ENCODE results near the gene SCN5A.

Gene SCN5A

GRCh38 chr3:38588371-38588971, 61.0 kb downstream of the SCN5A start:
- DNase-seq = no peak
- no peak overlapping the region for H3K4me3 Mint-ChIP-seq
- no peak overlapping the region for H3K27ac Mint-ChIP-seq
- peaks cover 3% of the 10 kb centered on the region for H3K27me3 Mint-ChIP-seq
- no peaks in the 10 kb centered on the region for H3K36me3 Mint-ChIP-seq (ENCODE audit: low read depth)
- no peaks in the 10 kb centered on the region for H3K9me3 Mint-ChIP-seq
- no peaks in the 10 kb centered on the region for H3K4me1 Mint-ChIP-seq
- no peak for ATAC-seq

DNA sequence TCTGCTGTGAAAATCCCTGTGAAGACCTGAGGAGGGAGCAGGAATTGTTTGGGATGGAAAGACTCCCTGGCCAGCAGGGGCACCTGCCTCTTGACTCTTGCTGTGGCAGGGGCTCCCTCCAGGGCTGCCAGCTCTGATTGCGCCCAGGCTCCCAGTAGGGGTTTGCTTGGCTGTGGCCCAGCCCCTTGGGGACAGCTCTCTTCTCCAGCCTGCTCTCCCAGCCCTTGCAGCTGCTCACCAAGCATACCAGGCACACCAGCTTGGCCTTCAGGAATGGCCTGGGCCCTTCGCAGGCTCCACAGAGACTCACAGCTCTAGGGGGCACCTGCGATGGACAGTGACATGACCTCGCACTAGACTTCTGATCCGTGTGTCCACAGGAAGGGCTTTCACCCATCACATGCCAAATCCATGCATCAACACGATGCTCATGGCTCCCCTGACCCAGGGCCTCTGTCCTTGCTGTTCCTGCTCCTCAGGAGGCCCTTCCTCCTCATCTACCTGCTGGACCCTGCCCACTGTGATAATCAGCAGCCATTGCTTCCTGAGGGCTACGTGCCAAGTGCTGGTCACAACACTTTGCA, 61.8 kb downstream of the SCN5A start:
- Mint-ChIP-seq H3K9me3 (no peaks in the 10 kb centered on the region), H3K4me1 (no peaks in the 10 kb centered on the region), H3K4me3 (no peak overlapping the region), H3K36me3 (ENCODE audit: low read depth) (no peaks in the 10 kb centered on the region), H3K27ac (no peak overlapping the region), H3K27me3 (peaks cover 3% of the 10 kb centered on the region)
- DNase-seq (no peak), ATAC-seq (no peak)

DNA sequence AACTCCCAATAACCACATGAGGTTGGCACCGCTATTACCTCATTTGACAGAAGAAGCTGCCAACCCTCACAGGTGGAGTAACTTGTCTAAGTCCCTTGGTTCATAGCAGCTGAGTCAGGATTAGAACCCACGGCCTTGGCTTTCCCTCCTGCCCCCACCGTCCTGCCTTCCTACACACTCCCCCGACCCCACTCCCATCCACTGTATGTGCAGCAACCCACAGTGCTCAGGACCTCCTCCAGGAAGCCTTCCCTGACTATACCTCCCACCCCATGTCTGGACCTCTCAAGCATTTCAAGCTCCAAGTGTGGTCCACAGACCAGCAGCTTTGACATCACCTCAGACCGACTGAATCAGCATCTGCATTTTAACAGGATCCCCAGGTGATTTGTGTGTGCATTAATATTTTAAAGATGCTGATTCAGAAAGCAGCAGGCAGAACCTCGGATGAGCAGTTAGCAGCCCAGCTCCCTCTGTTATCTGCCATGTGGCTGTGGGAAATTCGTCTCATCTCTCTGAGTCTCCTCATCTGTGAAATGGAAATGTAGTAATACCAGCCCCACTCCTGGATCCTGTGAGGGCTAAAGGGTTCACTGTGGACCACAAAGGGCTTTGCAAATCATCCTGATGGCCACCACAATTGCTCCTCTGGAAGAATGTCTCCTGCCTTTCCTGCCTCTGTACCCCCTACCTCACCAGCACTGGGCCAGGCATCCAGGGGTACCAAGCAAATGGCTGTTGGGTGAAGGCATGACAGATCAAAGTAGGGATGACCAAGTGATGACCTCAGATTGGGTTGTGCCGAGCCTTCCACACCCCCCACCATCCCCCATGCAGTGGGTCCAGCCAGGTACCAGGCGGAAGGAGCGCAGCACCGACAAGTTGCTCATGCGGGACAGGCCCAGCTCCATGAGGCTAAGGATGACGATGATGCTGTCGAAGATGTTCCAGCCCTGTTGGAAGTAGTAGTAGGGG, 62.7 kb downstream of the SCN5A start:
- H3K9me3 Mint-ChIP-seq = no peaks in the 10 kb centered on the region
- no peaks in the 10 kb centered on the region for H3K36me3 Mint-ChIP-seq (ENCODE audit: low read depth)
- H3K4me3 Mint-ChIP-seq = no peak overlapping the region
- peaks cover 3% of the 10 kb centered on the region for H3K27me3 Mint-ChIP-seq
- DNase-seq = no peak
- ATAC-seq = no peak
- H3K27ac Mint-ChIP-seq = no peak overlapping the region
- H3K4me1 Mint-ChIP-seq = no peaks in the 10 kb centered on the region

- Mint-ChIP-seq H3K4me3 (no peak overlapping the region), H3K36me3 (ENCODE audit: low read depth) (no peaks in the 10 kb centered on the region), H3K9me3 (no peaks in the 10 kb centered on the region), H3K27me3 (peaks cover 3% of the 10 kb centered on the region), H3K4me1 (no peaks in the 10 kb centered on the region), H3K27ac (no peak overlapping the region)
- ATAC-seq (no peak), DNase-seq (no peak)
Measured at GRCh38 chr3:38585791-38586420, 63.6 kb downstream of the SCN5A start.

DNA sequence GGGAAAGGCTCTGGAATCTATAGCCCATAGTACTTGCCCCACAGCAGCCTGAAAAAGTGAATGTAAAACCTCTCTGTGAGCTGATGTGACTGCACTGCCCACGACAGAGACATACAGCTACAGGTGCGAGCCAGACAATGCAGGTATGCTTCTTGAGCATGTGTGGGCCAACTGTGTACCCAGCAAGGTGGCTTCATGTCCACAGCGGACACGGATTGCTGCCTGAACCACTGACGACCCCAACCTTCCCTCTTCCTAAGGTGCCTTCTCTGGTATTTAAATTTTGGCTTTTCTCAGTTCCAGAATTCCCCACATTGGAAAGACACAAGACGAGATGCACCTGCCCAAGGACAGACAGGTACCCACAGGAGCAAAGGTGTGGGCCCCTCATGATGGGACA, 65.8 kb downstream of the SCN5A start:
- no peak overlapping the region for H3K27ac Mint-ChIP-seq
- DNase-seq = no peak
- H3K4me1 Mint-ChIP-seq = no peaks in the 10 kb centered on the region
- no peaks in the 10 kb centered on the region for H3K9me3 Mint-ChIP-seq
- no peak overlapping the region for H3K4me3 Mint-ChIP-seq
- H3K36me3 Mint-ChIP-seq (ENCODE audit: low read depth) = no peaks in the 10 kb centered on the region
- no peaks in the 10 kb centered on the region for H3K27me3 Mint-ChIP-seq
- no peak for ATAC-seq

- no peaks in the 10 kb centered on the region for H3K36me3 Mint-ChIP-seq (ENCODE audit: low read depth)
- H3K9me3 Mint-ChIP-seq = no peaks in the 10 kb centered on the region
- no peak overlapping the region for H3K27ac Mint-ChIP-seq
- no peak for DNase-seq
- no peak overlapping the region for H3K4me3 Mint-ChIP-seq
- no peak for ATAC-seq
- no peaks in the 10 kb centered on the region for H3K27me3 Mint-ChIP-seq
- H3K4me1 Mint-ChIP-seq = no peaks in the 10 kb centered on the region
Measured at GRCh38 chr3:38582941-38583645, 66.4 kb downstream of the SCN5A start.

DNA sequence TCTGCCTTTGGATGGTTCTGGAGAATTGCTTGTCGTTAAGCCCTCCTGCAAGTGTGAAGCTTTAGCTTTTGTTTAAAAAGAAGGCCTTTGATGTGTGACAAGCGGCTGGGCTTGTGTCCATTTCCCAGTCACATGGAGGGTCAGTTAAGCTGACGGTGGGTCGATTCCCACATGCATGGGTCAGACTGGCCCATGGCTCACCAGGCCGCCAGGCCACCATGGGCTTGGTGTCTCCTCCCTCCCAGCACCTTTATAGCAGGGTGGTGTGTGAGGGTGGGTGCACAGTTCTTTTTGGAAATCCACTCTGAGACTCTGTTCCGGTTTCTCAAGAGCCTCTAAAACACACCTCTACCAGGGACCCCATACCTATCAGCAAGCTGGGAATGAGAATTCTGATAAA, 67.2 kb downstream of the SCN5A start:
- Mint-ChIP-seq H3K36me3 (ENCODE audit: low read depth) (no peaks in the 10 kb centered on the region), H3K27ac (no peak overlapping the region), H3K27me3 (no peaks in the 10 kb centered on the region), H3K4me3 (no peak overlapping the region), H3K4me1 (no peaks in the 10 kb centered on the region), H3K9me3 (no peaks in the 10 kb centered on the region)
- no peak for DNase-seq
- ATAC-seq = no peak

DNA sequence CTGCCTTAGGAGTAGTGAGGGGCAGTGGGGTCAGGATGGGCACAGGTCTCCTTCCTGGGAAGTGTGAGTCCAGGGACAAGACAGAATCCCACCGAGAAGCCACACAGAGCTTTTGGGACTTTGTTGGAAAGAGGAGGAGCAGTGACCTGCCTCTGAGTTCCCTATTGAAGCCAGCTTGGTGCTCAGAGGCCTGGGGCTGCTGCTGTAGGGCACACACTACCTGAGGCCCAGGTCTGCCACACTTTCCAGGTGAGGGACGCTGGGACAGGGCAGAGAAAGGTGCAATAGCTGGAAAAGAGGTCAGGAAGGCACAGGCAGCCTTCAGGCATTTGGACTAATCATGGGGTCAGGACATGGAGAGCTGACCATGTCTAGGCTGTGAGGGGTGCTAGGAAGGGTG, 67.7 kb downstream of the SCN5A start:
- ATAC-seq (no peak), DNase-seq (no peak)
- H3K27ac Mint-ChIP-seq = no peak overlapping the region
- no peaks in the 10 kb centered on the region for H3K27me3 Mint-ChIP-seq
- no peak overlapping the region for H3K4me3 Mint-ChIP-seq
- H3K9me3 Mint-ChIP-seq = no peaks in the 10 kb centered on the region
- H3K36me3 Mint-ChIP-seq (ENCODE audit: low read depth) = no peaks in the 10 kb centered on the region
- H3K4me1 Mint-ChIP-seq = no peaks in the 10 kb centered on the region

DNA sequence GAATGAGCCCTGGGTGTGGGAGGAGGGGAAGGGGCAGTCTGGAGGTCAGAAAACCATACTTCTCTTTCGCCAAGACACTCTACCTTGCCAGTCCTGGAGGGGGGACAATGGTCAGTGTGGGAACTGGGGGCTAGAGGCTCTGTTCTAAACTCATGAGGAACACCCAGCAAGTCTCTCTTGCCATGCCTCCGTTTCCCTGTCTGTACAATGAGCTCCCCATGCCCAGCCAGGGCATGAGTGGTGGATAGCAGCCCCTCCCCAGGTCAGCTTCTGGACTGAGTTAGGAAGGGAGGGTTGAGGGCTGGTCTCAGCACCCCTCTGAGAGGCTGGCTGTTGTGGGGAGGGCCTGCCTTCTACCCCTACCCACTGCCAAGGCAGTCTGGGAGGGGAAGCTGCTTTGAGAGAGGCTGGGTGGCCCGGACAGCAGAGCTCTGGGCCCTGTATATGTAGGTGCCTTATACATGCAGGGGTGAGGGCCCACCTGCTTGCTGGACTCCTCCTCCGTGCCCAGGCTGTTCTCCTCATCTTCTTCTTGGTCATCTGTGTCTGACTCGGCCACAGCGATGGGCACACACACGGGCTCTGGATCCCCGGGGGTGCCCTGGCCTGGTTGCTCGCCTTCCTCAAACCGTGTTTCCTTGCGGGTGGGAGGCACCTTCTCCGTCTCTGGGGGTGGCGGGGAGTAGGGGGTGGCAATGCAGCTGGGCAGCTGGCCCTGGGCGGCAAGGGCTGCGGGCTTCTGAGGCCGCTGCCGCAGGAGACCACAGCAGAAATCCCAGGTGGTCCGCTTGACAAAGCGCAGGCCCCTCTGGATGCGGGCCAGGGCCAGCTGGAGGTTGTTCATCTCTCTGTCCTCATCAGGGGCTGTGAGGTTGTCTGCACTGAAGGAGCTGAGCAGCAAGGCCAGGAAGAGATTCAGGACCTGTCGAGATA, 68.8 kb downstream of the SCN5A start:
- Mint-ChIP-seq H3K4me1 (no peaks in the 10 kb centered on the region), H3K4me3 (no peak overlapping the region), H3K9me3 (no peaks in the 10 kb centered on the region), H3K27me3 (no peaks in the 10 kb centered on the region), H3K36me3 (ENCODE audit: low read depth) (no peaks in the 10 kb centered on the region), H3K27ac (no peak overlapping the region)
- DNase-seq = no peak
- ATAC-seq = no peak

DNA sequence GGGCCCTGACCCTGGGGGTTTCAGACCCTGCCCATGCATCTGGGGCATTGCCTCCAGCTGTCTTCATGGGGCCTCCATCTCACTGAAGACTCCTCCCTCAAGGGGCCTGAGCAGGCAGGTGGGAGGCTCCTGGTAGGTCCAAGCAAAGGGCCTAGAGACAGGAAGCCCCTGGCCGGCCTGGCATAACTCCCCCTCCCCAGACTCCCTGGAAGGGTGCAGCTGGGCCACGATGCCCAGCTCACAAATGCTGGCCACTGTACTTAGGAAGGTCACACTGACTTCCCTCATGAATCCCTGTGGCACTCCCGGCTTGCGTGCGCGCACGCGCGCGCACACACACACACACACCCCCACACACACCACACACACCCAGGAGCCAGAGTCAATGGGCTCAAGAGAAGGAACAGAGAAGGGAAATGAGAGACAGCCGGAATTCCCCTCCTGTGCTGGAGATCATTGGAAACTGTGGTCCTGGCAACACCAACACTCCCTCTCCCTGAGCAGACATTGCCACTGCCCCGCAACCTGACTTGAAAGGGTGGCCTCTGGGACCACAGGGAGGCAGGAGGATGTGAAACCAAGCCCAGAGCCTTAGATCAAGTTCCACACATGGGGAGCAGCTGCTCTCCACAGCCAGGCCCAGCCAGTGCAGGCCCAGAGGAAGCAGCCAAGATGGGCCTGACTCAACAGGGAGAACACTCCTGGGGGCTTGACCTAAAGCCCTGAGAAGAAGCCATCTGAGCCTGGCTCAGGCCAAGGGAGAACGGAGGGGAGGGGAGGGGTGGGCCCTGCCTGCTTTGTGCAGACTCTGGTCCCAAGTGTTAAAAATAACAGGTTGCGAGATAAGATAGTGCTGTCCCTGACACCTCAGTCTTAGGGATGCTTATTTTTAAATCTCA, 69.7 kb downstream of the SCN5A start:
- no peak overlapping the region for H3K4me3 Mint-ChIP-seq
- H3K27me3 Mint-ChIP-seq = no peaks in the 10 kb centered on the region
- H3K27ac Mint-ChIP-seq = no peak overlapping the region
- no peaks in the 10 kb centered on the region for H3K4me1 Mint-ChIP-seq
- no peaks in the 10 kb centered on the region for H3K9me3 Mint-ChIP-seq
- DNase-seq = no peak
- no peaks in the 10 kb centered on the region for H3K36me3 Mint-ChIP-seq (ENCODE audit: low read depth)
- ATAC-seq = no peak

GRCh38 chr3:38579141-38579540, 70.3 kb downstream of the SCN5A start:
- ATAC-seq (no peak), DNase-seq (no peak)
- H3K27me3 Mint-ChIP-seq = no peaks in the 10 kb centered on the region

GRCh38 chr3:38578551-38578950, 70.9 kb downstream of the SCN5A start:
- no peaks in the 10 kb centered on the region for H3K27me3 Mint-ChIP-seq
- no peak for ATAC-seq
- H3K36me3 Mint-ChIP-seq (ENCODE audit: low read depth) = no peaks in the 10 kb centered on the region
- no peak overlapping the region for H3K4me3 Mint-ChIP-seq
- H3K9me3 Mint-ChIP-seq = no peaks in the 10 kb centered on the region
- H3K27ac Mint-ChIP-seq = no peak overlapping the region
- no peak for DNase-seq
- no peaks in the 10 kb centered on the region for H3K4me1 Mint-ChIP-seq

More at GRCh38 chr3:38579141-38579540, 70.3 kb downstream of the SCN5A start:
- Mint-ChIP-seq H3K4me1 (no peaks in the 10 kb centered on the region), H3K36me3 (ENCODE audit: low read depth) (no peaks in the 10 kb centered on the region), H3K4me3 (no peak overlapping the region), H3K9me3 (no peaks in the 10 kb centered on the region), H3K27ac (no peak overlapping the region)

DNA sequence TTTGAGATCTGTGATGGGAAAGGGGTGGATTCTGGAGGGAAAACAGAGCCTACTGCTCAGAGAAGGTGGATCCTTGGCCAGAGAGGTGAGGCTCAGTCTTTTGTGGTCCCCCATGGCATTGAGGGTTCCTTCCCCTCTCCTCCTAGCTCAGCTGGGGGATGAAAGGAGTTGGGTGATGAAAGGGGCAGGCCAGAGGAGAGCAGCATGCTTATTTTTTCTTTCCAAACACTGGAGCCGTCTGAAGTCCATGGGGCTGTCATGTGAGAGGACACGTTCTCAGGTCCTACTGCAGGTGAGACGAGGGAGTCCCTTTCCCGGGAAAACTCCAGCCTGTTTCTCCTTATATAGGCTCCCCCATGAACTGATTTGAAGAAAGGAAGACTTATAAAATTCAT, 71.4 kb downstream of the SCN5A start:
- DNase-seq (no peak), ATAC-seq (no peak)
- no peaks in the 10 kb centered on the region for H3K36me3 Mint-ChIP-seq (ENCODE audit: low read depth)
- no peaks in the 10 kb centered on the region for H3K27me3 Mint-ChIP-seq
- no peak overlapping the region for H3K4me3 Mint-ChIP-seq
- no peaks in the 10 kb centered on the region for H3K9me3 Mint-ChIP-seq
- no peak overlapping the region for H3K27ac Mint-ChIP-seq
- H3K4me1 Mint-ChIP-seq = no peaks in the 10 kb centered on the region
